ENCODE measurements around the gene PTPN2. TPM values are rescaled to one million over a fixed set of nuclear protein-coding genes. Genes with fewer than 3 reads are reported as not detected.

The PTPN2 gene
- total and polyA plus RNA-seq, 2 donors = 27.0 to 36.9 TPM

DNA sequence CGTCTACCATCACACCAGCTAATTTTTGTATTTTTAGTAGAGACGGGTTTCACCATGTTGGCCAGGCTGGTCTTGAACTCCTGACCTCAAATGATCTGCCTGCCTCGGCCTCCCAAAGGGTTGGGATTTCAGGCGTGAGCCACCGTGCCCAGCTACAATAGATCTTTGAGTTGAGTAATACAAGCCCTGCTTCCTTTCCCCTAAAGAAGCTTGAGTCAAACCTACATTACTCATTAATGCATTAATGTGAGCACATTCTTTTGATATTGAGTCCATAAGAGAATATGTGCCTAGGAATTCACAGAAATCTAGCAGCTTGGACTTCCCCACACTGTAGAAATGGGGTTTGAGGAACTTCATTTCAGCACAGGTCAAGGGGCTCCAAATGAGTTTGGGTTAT, 141.6 kb downstream of the PTPN2 start:
- 81% methylated on average over 5 of the region's 5 CpGs for WGBS

More for the DNA sequence above, 141.6 kb downstream of the PTPN2 start:
- Histone ChIP-seq H3K27ac (ENCODE audit: low read depth) (no peak overlapping the region), H3K4me3 (ENCODE audit: low read depth, low read length) (no peak overlapping the region), H3K36me3 (ENCODE audit: insufficient read depth) (no peaks in the 10 kb centered on the region), H3K4me1 (ENCODE audit: insufficient read depth) (no peaks in the 10 kb centered on the region)
- DNase-seq (ENCODE audit: extremely low spot score) = no peak

Small RNAs within 50 kb of the gene (small RNA-seq; reads per million reads assigned to genes)
- not detected for gene RF00019

Other genes with a start within 250 kb of the PTPN2 start
- 22.6 TPM for gene SPIRE1, start 226.1 kb downstream of the PTPN2 start, total RNA-seq
- gene SPIRE1, start 226.1 kb downstream of the PTPN2 start, polyA plus RNA-seq = 12.9 TPM
- 14.3 TPM for gene CEP76, start 181.5 kb downstream of the PTPN2 start, total RNA-seq
- 4.4 TPM for gene CEP76, start 181.5 kb downstream of the PTPN2 start, polyA plus RNA-seq
- 100 TPM for gene PSMG2, start 181.2 kb downstream of the PTPN2 start, total RNA-seq
- 103 TPM for gene PSMG2, start 181.2 kb downstream of the PTPN2 start, polyA plus RNA-seq
- 26.6 TPM for gene SEH1L, start 63.8 kb upstream of the PTPN2 start, total RNA-seq
- 18.1 TPM for gene SEH1L, start 63.8 kb upstream of the PTPN2 start, polyA plus RNA-seq
- gene CEP192, start 107.1 kb upstream of the PTPN2 start, total RNA-seq = 69.8 TPM
- 12.8 TPM for gene CEP192, start 107.1 kb upstream of the PTPN2 start, polyA plus RNA-seq